SU-DHL-6 (cell line): ENCODE data around the gene SPATA31E1.

Experiments
- H2AFZ ChIP-seq: fragments of 200-600 bp; sonication (generic); 2 replicates; pipeline ENCODE4 v1.6.1; 2014; ENCODE audit warnings: low read depth, mild to moderate bottlenecking, moderate library complexity, mixed read lengths, antibody characterized with exemption, low read length; ENCODE audit not compliant: severe bottlenecking
- H3F3A ChIP-seq: fragments of 200-600 bp; shearing (Covaris generic); 2 replicates; pipeline ENCODE4 v1.6.0; 2016; ENCODE audit warnings: antibody characterized with exemption, mild to moderate bottlenecking; ENCODE audit not compliant: insufficient read depth
- H3K27ac ChIP-seq: fragments of 200-600 bp; sonication (generic); 2 replicates; pipeline ENCODE4 v1.5.1; 2016; ENCODE audit warnings: low read depth, mild to moderate bottlenecking, low read length, moderate library complexity, mixed read lengths
- H3K27me3 ChIP-seq: fragments of 200-600 bp; sonication (generic), shearing (Covaris generic); 2 replicates; pipeline ENCODE4 v1.6.0; 2014; ENCODE audit warnings: mild to moderate bottlenecking, low read length
- H3K36me3 ChIP-seq: fragments of 200-600 bp; sonication (generic); 2 replicates; pipeline ENCODE4 v1.6.1; 2014; ENCODE audit warnings: mild to moderate bottlenecking, low read length, mixed read lengths
- H3K4me2 ChIP-seq: fragments of 300-600, 200-600 bp; shearing (Covaris generic), sonication (generic); 2 replicates; pipeline ENCODE4 v1.6.0; 2014; ENCODE audit warnings: low read length, low read depth, mild to moderate bottlenecking; ENCODE audit not compliant: poor library complexity, severe bottlenecking
- H3K4me3 ChIP-seq: fragments of 200-600 bp; sonication (generic); 2 replicates; pipeline ENCODE4 v1.5.1; 2014; ENCODE audit warnings: antibody characterized with exemption, low read length, mild to moderate bottlenecking, mixed read lengths; ENCODE audit not compliant: insufficient read depth, poor library complexity, severe bottlenecking
- H3K79me2 ChIP-seq: fragments of 200-600 bp; sonication (generic); 2 replicates; pipeline ENCODE4 v1.6.1; 2014; ENCODE audit warnings: mild to moderate bottlenecking, low read length, moderate library complexity; ENCODE audit not compliant: insufficient read depth
- H3K9ac ChIP-seq: fragments of 200-600 bp; sonication (generic); 2 replicates; pipeline ENCODE4 v1.7.0; 2014; ENCODE audit warnings: mild to moderate bottlenecking, low read length
- H3K9me2 ChIP-seq: fragments of 200-600 bp; sonication (generic); replicated peaks from 2 replicates; pipeline ENCODE4 v1.6.1; 2014; ENCODE audit warnings: low read length; ENCODE audit not compliant: insufficient read depth
- H3K9me3 ChIP-seq: fragments of 200-600 bp; sonication (generic); 2 replicates; pipeline ENCODE4 v1.6.1; 2014; ENCODE audit warnings: low read length, mixed read lengths; ENCODE audit not compliant: insufficient read depth
- H4K20me1 ChIP-seq: fragments of 200-600 bp; sonication (generic); 2 replicates; pipeline ENCODE4 v1.6.1; 2014; ENCODE audit warnings: low read depth, mild to moderate bottlenecking, antibody characterized with exemption, low read length, moderate library complexity, mixed read lengths
- CTCF ChIP-seq: fragments of 200-600 bp; sonication (generic); IDR thresholded peaks from one replicate; pipeline ENCODE4 v1.5.1; 2017; ENCODE audit warnings: antibody characterized with exemption, mild to moderate bottlenecking, low read length, moderate library complexity; ENCODE audit not compliant: insufficient read depth, poor library complexity, severe bottlenecking
- EZH2phosphoT487 ChIP-seq: fragments of 200-600 bp; sonication (generic), shearing (Covaris generic); conservative IDR thresholded peaks from 2 replicates; pipeline ENCODE4 v1.6.1; 2018; ENCODE audit warnings: mild to moderate bottlenecking, antibody characterized with exemption, low read length, moderate library complexity, mixed read lengths

Gene SPATA31E1

DNA sequence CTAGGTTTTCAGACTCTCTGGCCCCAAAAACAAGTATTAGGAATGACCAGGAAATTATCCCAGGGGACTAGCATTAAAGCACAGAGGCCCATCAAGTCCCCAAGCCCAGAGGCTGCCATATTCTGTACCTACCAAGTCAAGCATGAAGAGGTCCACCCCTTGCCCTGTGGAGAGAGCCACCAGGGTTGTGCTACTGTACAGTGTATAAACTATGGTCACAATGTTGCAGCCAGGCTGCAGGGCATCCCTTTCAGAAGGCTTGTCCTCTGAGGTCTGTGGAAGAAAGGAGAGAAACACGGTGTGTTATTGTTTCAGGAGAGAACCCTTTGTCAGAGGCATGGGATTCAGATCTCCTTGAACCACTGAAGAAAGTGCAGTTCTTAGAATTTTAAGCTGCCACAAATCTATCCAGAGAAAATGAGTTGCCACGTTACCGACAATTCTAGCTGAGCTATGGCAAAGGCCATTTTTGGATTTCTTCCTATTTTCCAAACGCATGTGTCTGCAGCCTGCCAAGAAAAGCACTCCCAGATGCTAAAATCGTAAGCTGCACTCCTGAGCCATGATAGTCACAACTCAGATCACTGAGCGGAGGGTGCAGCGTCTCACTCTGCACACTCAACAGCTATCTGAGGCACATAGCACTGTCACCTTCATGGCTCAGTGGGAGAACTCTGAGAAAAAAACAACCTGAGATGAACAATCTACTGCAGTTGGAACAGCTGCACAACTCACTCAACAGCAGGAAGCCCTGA, 45.5 kb upstream of the SPATA31E1 start:
- H3K4me3 ChIP-seq: no peak overlapping the region
- H3K9me2 ChIP-seq: no peaks in the 10 kb centered on the region
- H3K9me3 ChIP-seq: no peaks in the 10 kb centered on the region

DNA sequence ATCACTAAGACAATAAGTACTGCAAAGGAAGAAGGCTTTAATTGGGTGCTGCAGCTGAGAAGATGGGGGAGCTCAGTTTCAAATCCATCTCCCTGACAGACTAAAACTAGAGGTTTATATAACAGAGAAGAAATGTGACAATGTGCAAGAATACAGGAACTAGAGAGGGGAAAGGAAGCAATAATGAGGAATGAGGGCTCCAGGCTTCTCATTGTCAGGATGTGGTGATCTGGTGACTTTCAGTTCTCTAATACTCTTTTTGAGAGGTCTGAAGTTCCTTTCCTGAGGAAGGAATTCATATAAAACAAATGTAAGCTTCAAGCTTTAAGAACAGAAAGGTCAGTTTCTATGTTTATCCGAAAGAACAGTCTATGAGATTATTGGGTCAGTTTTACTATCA, 42.5 kb upstream of the SPATA31E1 start:
- H3K27ac ChIP-seq: no peak overlapping the region
- no peak overlapping the region for H3K4me3 ChIP-seq
- H3K27me3 ChIP-seq: no peaks in the 10 kb centered on the region
- TF ChIP-seq EZH2phosphoT487 (no peak), CTCF (no peak)
- H3F3A ChIP-seq: no peaks in the 10 kb centered on the region
- H4K20me1 ChIP-seq: no peaks in the 10 kb centered on the region
- H2AFZ ChIP-seq: no peak overlapping the region
- H3K4me2 ChIP-seq: no peak overlapping the region
- no peak overlapping the region for H3K9ac ChIP-seq
- no peaks in the 10 kb centered on the region for H3K79me2 ChIP-seq
- no peaks in the 10 kb centered on the region for H3K9me3 ChIP-seq
- H3K9me2 ChIP-seq: no peaks in the 10 kb centered on the region
- no peaks in the 10 kb centered on the region for H3K36me3 ChIP-seq

More for the DNA sequence above, 45.5 kb upstream of the SPATA31E1 start:
- H3F3A ChIP-seq: no peaks in the 10 kb centered on the region
- no peaks in the 10 kb centered on the region for H3K27me3 ChIP-seq
- no peak overlapping the region for H3K9ac ChIP-seq
- H3K36me3 ChIP-seq: no peaks in the 10 kb centered on the region
- no peak overlapping the region for H3K4me2 ChIP-seq
- H3K79me2 ChIP-seq: no peaks in the 10 kb centered on the region
- H2AFZ ChIP-seq: no peak overlapping the region
- no peak for TF ChIP-seq EZH2phosphoT487
- TF ChIP-seq CTCF: no peak
- no peak overlapping the region for H3K27ac ChIP-seq
- no peaks in the 10 kb centered on the region for H4K20me1 ChIP-seq

DNA sequence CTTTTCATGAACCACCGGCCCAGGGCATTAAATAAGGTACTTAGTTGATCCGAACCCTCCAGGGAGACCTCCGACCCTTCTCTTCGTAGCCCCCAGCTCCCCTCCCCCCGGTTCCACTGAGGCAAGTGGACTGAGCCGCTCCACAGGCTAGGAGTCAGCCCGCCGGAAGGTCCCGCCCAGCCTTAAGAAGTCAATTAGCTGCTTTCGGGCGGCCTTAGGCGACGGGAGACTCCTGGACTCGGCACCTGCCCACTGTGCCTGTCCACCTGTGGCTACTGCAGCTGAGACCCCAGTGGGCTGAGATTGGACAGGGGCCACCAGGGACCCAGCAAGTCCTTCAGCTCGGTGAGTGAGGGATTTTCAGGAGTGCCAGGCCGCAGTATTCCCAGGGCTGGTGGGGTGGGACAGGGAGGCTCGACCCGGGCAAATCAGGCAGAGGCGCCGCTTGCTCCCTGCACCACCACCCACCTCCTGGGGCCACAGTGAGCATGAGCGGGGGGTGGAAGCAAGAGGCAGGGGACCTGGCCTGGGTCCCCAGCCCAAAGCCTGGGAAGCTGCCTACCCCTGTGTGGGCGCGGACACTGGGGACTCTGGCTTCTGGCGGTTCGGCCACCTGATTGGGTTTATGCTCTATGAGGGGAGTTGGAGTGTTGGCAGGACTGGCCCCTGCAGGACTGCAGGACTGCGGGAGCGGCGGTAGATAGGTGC, 39.6 kb upstream of the SPATA31E1 start:
- Histone ChIP-seq H3K27ac (no peak overlapping the region), H3K9me3 (no peaks in the 10 kb centered on the region), H3K4me3 (no peak overlapping the region), H4K20me1 (no peaks in the 10 kb centered on the region), H3K4me2 (no peak overlapping the region), H3K9me2 (no peaks in the 10 kb centered on the region), H3F3A (no peaks in the 10 kb centered on the region), H3K79me2 (no peaks in the 10 kb centered on the region), H3K27me3 (no peaks in the 10 kb centered on the region), H3K36me3 (no peaks in the 10 kb centered on the region), H3K9ac (no peak overlapping the region), H2AFZ (no peak overlapping the region)
- no peak for TF ChIP-seq EZH2phosphoT487
- no peak for TF ChIP-seq CTCF
